Inflammatory macrophage (primary cell): ENCODE data around the gene RASSF8.
A peak's percentile ranks its signal among the peaks of the same experiment; 100 is the strongest.

Source experiments
- DNase-seq, 2 donors: peaks; one replicate each; pipeline ENCODE4 v3.0.0-alpha.2; 2020 to 2022

Gene RASSF8

GRCh38 chr12:25962932-25963525 is 4.5 kb downstream of the RASSF8 start:
- DNase-seq = peak in 1 of 2 donors; percentile 17

GRCh38 chr12:25965682-25966081 is 7.2 kb downstream of the RASSF8 start:
- DNase-seq = no peak

- DNase-seq = no peak
Measured at GRCh38 chr12:25970082-25970481, 11.6 kb downstream of the RASSF8 start.

GRCh38 chr12:25970916-25971653 is 12.6 kb downstream of the RASSF8 start:
- DNase-seq = no peak

- DNase-seq = no peak
Measured at GRCh38 chr12:25971654-25972041, 13.2 kb downstream of the RASSF8 start.

- no peak for DNase-seq
Measured at GRCh38 chr12:25972783-25973182, 14.3 kb downstream of the RASSF8 start.

GRCh38 chr12:25975179-25975578 is 16.7 kb downstream of the RASSF8 start:
- no peak for DNase-seq

- DNase-seq = no peak
Measured at GRCh38 chr12:25975682-25976081, 17.2 kb downstream of the RASSF8 start.

- no peak for DNase-seq
Measured at GRCh38 chr12:25976289-25976688, 17.8 kb downstream of the RASSF8 start.

- no peak for DNase-seq
Measured at GRCh38 chr12:25977047-25977446, 18.6 kb downstream of the RASSF8 start.

- no peak for DNase-seq
Measured at GRCh38 chr12:25979059-25979458, 20.6 kb downstream of the RASSF8 start.

- no peak for DNase-seq
Measured at GRCh38 chr12:25979563-25979962, 21.1 kb downstream of the RASSF8 start.

GRCh38 chr12:25980035-25980434 is 21.6 kb downstream of the RASSF8 start:
- DNase-seq = no peak

GRCh38 chr12:25981597-25981996 is 23.1 kb downstream of the RASSF8 start:
- DNase-seq = no peak

GRCh38 chr12:25982416-25982815 is 23.9 kb downstream of the RASSF8 start:
- no peak for DNase-seq

GRCh38 chr12:25983625-25984024 is 25.1 kb downstream of the RASSF8 start:
- no peak for DNase-seq

- DNase-seq = no peak
Measured at GRCh38 chr12:25984759-25985158, 26.3 kb downstream of the RASSF8 start.

- no peak for DNase-seq
Measured at GRCh38 chr12:25985316-25986175, 27.1 kb downstream of the RASSF8 start.

- no peak for DNase-seq
Measured at GRCh38 chr12:25986180-25986579, 27.7 kb downstream of the RASSF8 start.

GRCh38 chr12:25988505-25988904 is 30.0 kb downstream of the RASSF8 start:
- DNase-seq = no peak

- no peak for DNase-seq
Measured at GRCh38 chr12:25990495-25990894, 32.0 kb downstream of the RASSF8 start.

- DNase-seq = no peak
Measured at GRCh38 chr12:25992026-25992782, 33.7 kb downstream of the RASSF8 start.
